GM19238 (cell line): ENCODE data around the gene MAOB.

Experiments used
- DNase-seq: peaks from one replicate; pipeline ENCODE4 v3.0.0; 2011; ENCODE audit warnings: low spot score; ENCODE audit not compliant: insufficient read length

Gene MAOB

DNA sequence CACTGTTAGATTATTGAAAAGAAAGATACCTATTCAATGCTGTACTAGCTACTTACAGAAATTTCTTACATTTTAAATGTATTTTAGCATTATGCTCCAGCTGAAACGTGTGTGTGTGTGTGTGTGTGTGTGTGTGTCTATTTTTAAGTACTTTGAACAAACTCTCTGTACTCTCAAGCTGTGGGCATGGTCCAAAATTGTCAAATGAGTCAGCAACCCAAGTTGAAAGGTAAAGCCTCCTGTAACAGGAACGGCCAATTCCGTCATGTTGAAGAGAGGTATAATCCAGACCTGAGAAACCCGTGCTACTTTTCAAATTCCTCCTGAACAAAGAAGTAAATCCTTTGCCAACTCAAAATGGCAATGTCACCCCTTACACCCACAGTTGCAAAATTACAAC lies 20.5 kb downstream of the MAOB start:
- DNase-seq = no peak

DNA sequence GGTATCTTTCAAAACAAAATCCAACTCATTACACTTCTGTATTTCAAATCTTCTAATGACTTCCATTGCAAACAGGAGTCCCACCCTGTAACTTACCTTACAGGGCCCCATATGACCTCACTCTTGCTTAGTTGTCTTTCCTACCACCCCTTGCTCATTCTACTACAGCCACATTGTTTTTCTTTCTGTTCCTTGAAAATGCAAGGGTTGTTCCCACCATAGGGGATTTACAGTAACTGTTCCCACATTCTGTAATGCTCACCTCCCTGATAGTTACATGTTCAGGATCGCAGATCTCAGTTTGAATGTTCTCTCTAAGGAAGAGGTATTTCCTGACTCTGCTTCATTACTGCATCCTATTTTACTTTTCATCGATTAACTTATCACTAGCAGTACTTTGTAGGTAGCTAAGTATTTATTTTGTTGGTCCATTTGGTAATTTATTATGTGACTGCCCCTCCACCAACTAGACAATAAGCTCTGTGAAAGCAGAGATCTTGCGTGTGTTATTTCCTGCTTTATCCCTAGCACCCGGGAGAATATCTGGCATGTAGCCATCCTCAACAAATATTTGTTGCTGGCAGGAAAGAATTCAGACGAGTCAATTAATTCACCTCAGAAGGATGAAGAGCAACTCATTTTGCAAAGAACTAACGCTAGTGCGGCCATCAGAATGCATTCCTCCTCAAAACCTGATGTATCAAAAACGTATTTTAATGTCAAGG lies 21.4 kb downstream of the MAOB start:
- no peak for DNase-seq

DNA sequence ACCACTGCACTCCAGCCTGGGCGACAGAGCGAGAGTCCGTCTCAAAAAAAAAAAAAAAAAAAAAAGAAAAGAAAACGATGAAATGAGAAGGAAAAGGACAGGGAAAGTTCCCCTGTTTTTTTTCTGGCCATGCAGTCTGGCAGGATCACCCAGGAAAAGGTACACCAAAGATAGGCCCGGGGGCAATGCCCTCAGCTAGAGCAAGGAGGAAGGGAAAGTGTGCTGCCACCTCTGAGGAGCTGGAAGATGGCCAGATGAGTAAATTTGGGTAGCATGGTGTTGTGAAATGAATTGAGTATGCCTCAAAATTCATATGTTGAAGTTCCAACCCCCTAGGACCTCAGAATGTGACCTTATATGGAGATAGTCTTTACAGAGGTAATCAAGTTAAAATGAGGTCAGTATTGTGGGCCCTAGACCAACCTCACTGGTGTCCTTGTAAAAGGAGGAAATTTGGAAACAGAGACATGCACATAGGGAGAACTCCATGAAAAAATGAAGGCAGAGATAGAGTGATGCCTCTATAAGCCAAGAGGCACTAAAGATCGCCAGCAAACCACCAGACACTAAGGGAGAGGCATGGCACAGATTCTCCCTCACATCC lies 28.9 kb downstream of the MAOB start:
- no peak for DNase-seq

DNA sequence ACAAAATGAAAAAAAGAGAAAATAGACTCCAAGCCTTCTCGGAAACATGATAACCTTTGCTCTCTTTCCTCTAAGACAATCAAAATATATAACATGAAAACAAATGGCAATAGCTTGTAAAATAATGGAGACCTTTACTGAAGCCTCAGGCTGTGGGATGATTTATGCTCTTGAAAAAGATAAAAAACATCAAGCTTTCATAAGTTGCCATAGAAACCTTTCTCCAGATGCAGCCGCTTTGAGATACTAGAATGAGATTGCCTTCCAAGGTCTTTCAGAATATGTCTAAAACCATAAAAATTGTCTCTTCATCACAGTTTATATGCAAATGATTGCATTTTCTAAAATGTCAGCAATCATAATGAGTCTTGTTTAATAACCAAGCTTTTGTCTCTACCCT lies 31.6 kb downstream of the MAOB start:
- DNase-seq = no peak

DNA sequence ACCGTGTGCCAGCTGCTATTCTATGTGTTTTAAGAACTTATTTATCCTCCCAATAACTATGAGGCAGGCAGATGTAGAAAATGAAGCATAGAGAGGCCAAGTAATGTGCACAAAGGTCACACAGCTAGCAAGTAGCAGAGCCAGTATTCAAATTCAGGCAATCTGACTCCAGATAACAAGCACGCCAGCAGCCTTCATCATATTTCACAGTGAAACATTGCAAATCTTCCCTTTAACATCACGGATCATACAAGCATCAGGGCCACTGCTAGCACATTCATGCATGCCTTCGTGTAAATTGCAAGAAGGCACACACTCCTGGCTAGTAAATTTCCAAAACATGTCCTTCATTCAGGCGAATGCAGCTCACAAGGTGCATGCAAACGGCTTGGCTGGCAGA lies 33.1 kb downstream of the MAOB start:
- DNase-seq = no peak

DNA sequence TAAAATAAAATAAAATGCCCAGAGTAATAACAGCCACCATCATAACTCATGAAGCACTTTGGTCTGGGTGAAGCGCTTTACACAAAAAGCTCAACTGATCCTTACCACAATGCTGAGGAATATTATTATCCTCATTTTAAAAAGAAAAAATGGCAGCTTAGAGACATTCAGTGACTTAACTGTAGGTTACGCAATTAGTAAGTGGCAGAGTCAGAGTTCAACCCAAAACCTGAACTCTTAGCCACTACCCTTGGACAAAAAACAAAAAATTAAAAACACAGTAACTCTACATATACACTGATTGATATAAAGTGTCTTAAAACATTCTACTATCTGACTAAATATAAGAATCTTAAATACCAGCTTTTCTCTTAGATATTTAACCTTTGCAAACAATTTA lies 34.9 kb downstream of the MAOB start:
- no peak for DNase-seq

DNA sequence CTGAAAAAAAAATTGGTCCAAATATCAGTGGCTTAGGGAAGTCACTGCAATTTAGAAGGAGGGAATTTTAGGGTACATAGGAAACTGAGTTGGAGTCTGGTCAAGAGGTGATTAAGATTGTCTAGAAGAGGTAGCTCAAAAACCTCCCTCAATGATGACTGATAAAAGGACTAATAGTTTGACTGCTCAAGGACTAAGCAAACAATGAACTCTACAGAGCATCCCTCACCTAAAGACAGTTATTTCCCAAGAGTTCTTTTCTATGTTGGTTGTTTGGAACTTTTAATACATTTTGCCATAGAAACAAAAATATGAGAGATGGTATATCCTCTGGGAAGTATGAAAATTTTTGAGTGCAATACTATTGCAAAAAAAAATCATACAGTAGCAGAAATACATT lies 35.7 kb downstream of the MAOB start:
- no peak for DNase-seq

DNA sequence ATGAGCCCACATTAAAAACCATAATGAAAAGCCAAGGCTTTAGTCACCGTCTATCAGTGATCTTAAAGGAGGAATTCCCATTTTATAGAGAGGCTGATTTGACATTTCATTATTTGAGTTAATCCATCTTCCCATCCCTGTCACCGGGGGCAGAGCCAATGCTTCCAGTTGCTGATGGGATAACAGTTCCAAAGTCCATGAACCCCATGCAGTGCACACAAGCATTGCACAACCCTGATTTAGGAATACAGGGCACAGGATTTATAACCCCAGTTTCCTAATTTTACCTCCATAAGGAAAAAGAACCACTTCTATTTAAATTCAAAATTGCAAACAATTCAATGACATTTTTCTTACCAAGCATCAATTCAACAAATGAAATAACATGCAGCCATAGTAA lies 36.5 kb downstream of the MAOB start:
- no peak for DNase-seq

DNA sequence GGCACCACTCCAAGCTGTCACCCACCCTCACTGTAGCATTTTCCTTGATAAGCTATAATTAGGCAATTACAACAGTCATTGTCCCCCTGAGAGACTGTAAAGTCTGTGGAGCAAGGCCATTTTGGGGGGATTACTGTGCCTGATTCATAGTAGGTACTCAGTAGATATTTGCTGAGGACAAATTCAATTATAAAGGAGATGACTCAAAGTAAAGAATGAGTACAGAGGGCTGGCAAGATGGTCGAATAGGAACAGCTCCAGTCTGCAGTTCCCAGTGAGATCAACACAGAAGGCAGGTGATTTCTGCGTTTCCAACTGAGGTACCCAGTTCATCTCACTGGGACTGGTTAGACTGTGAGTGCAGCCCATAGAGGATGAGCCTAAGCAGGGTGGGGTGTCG lies 42.0 kb downstream of the MAOB start:
- DNase-seq = no peak

DNA sequence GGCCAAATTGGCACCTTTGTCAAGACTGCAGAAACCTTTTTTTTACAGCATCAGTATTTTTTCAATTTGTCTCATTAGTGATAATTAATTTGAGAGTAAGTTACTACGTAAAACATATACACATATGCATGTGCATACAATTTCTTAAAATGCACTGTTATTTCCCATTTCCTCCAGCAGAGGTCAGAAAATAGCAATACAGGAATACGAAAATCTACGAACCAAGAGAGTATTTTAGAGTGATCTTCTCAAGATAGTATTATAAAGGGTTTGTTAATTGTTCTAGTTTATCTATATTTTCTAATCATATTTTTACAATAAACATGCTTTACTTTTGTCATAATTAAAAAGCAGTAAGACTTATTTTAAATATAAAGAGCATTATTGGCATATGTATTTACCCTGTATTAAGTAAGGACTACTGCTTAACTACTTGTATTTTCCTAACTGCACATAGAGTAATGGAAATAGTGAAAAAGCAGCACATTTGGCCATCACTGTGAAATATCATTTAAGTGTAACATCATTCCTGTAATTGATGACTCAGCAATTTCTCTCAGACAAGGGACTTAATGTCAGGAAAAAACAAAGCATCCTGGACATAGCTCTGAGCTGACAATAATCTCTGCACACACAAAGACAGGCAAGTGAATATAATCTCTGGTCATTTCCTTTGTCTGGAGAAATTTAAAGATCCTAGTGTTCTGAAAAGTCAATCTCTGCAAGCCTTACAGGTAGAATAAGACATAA lies 45.6 kb downstream of the MAOB start:
- no peak for DNase-seq

DNA sequence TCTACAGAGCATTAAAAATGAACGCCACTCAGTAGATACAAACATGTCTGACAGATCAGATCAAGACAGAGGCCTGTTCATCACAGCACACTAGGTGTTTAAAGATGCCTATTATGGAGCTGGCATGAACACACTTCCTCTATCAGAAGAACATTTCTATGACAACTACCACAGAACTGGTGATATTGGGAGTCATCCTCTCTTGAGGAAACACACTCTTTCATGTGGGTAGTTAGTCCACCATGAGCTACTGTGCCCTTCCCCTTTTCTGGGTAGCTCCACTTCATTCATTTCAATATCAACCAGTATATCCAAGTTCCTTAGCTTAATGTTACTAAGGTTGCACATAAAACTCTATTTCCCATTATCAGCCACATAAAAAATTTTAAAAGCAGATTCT lies 46.7 kb downstream of the MAOB start:
- no peak for DNase-seq

DNA sequence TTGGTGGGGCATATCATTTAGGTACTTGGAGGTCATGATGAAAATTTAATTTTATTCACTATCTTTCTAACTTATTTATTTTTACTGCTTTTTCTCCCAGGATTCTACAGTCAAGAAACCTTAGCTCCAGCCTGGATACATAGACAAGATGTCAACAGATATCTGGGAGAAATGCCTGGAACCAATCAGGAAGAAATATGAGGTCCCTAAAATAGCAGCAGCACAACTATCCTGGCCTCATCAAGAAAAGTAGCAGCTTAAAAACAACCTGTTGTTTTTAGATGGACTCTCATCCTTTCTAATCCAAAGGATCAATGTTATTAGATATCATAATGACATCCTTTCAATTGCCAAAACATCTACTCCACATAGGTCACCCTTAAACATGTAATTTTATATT lies 54.5 kb downstream of the MAOB start:
- DNase-seq = no peak

DNA sequence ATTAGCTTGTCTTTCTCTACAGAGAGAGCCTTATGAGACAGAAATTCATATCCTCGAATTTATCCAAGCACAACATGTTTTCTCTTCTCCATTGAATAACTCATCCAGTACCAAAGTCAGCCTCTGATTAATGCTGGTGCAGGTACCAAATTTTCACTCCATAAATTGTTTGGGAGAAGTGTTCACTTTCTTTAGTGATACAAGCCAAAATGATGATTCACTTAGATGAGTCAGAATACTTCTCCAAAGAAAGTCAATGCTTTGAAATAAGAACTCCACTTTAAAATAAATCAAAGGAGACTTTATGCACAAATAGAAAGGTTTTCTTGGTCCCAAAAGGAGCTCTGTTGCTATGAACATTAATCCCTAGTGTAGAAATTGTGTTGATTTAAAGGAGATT lies 60.2 kb downstream of the MAOB start:
- DNase-seq = no peak

DNA sequence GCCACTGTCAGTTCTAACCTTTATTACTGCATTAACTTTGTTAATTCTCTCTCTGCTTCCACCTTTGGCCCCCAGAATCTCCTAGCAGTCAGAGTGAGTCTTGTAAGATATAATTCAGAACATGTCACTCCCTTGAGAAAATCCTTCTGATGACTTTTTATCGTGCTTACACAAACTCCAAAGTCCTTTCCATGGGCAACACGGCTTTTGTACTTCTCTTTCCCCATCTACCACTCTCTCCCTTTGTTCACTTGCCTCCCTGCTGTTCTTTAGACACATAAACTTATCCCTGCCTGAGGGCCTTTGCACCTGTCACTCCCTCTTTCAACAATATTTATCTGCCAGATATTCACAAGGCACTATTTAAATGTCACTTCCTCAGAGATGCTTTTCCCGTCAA lies 64.8 kb downstream of the MAOB start:
- DNase-seq = no peak

DNA sequence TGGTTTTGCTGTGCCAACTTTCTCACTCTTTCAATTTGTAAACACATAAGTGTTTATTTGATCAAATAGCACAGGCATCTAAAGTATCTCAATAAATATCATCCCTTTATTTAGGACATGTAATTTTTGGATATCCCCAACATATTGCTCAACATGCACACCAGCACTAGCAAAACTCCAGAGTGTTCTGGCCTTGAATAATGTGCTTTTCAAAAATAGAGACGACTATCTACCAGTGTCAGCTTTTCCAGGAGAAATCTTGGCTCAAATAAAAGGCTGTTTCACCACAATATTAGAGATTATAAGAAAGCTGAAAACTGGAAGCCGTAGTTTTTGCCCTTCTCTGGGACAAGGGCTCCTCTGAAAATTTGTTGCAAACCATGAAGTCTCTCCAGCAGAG lies 67.0 kb downstream of the MAOB start:
- no peak for DNase-seq

DNA sequence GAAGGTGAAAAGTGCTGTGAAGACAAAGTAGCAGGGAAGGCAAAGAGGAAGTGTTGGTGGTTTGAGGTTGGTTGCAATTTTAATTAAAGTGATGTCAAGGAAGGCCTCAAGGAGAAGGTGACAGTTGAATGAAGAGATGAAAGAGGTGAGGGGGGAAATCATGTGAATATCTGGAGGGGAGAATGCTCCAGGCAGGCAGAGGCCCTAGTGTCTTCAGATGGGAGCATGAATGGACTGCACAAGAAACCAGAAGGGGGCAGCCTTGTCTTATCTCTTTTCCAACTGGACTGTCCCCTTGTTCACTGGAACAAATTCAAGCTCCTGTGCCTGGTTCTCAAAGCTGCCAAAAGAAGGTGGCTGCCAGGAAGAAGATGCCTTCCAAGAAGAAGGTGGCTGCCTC lies 68.4 kb downstream of the MAOB start:
- DNase-seq = no peak

DNA sequence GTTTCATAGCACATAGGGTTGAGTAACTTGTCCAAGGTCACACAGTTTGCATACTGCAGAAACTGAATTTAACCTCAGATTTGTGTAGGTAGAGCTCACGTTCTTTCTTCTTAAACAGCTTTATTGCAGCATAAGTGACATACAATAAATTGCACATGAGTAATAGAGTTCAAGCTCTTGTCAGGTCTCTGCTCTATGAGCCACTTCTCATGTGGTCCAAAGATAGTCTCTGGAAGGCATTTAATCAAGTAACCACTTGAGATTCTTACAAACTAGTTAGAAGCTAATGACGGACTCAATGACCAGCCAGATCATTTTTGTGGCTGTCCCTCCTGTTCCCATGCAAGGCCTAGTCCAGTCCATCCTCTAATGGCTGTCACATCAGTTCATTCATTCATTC lies 68.9 kb downstream of the MAOB start:
- no peak for DNase-seq

DNA sequence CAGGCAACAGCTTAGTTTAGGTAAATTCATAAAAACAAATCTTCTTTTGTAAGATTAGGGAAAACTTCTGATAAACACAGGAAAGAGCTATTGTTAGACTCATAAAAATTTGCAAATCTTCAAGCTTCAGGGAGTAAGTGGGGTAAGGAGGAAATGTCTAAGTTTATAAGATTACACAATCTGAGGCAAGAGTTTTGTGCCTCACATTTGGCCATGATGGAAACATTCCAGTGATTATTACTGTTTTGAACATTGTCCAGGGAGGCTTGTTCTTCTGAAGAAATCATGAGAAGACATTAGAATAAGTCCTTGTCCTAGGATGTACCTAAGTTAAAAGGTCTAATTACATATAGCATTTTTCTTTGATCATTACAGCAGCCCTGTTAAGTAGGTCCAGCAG lies 72.8 kb downstream of the MAOB start:
- DNase-seq = no peak

DNA sequence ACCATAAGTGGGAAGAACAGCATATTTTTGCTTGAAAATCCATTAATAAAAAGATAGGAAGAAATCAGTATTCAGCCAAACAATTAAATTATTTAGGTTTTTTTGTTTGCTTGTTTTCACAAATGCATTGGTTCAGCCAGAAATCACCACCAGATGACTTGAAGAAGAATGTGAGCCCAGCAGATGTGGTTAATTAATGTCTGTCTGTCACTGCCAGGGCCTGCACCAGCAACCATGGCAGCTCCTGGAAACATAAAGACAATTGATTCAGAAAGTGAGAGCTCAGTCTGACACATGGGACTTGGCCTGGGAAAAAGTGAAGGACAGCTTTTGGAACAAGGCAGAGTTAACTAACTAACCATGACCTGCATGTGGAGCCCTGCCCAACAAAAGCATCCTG lies 74.0 kb downstream of the MAOB start:
- DNase-seq = no peak

DNA sequence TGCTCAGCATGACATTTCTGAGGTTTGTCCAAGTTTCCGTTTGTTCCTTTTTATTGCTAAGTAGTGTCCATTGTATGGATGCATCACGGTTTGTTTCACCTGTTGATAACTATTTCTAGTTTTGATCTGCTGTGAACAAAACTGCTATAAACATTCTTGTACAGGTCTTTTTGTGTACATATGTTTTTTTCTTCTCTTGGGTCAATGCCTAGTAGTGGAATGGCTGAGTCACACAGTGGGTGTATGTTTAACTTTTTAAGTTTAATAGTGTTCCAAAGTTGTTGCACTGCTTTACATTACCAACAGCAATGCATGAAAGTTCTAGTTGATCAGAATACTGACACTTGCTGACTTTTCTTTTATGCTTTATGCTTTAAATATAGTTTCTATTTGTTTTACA lies 76.7 kb downstream of the MAOB start:
- no peak for DNase-seq

DNA sequence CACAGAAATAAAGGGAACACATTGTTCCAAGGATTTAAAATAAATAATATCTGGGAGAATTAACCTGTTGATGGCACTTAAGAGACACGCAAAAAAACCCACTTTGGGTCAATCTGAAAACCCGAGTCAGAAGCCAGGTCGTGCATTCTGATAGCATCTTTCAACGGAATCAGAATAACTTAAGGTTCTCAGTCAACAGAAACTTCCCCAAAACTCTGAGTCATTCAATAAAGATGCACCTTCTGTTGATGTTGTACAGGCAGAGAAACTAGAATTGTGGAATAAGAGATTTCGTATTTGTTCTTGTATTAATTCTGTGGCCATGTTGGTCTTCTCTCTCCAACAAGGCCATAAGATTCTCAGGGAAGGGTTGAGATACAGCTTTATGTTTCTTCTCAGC lies 78.2 kb downstream of the MAOB start:
- no peak for DNase-seq

DNA sequence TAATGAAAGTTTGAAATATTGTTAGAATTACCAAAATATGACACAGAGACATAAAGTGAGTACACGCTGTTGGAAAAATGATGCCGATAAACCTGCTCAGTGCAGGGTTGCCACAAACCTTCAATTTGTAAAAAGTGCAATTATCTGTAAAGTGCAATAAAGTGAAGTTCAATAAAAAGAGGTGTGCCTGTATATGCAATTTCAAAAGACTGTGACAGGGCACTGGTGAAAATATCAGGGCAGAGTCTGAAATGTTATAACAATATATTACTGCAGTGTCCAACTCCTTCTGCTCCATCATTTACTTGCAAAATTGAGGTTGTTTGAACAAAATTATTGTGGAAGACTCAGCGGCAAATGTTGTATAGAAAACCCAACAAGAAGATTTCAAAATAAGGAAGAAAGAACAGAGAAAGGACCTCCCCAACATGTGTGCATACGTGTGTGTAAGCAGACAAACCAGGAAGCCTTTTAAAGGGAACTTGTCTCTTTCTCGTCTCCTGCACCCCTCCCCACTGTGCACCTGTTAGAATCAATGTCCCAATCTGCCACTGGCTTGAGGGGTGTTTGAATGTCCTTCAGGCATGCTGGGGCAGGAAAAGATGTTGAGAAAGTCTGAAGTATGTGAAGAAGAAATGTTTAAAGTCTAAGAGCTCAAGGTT lies 96.2 kb downstream of the MAOB start:
- no peak for DNase-seq
